NCI-H446 treated with DMSO at 0.1 percent for 48 hours (cell line): ENCODE data around the gene RPS6KB2.

Experiments used
- DNase-seq: peaks from one replicate; lab custom pipeline; 2025; lab: John Stamatoyannopoulos, UW

RPS6KB2 gene

GRCh38 chr11:67428052-67429001 lies at the start of gene RPS6KB2:
TSS of gene RPS6KB2 (plus strand) at chr11:67428494. CDS start at chr11:67428546, 52 bp downstream.
- peak; percentile 94 for DNase-seq

GRCh38 chr11:67378544-67378943 lies 49.8 kb upstream of the RPS6KB2 start:
- DNase-seq: no peak

- DNase-seq: no peak
Measured at GRCh38 chr11:67379061-67380058, 48.9 kb upstream of the RPS6KB2 start.

- no peak for DNase-seq
Measured at GRCh38 chr11:67381244-67381972, 46.9 kb upstream of the RPS6KB2 start.

- peak; percentile 5 for DNase-seq
Measured at GRCh38 chr11:67382276-67383136, 45.8 kb upstream of the RPS6KB2 start.

DNA sequence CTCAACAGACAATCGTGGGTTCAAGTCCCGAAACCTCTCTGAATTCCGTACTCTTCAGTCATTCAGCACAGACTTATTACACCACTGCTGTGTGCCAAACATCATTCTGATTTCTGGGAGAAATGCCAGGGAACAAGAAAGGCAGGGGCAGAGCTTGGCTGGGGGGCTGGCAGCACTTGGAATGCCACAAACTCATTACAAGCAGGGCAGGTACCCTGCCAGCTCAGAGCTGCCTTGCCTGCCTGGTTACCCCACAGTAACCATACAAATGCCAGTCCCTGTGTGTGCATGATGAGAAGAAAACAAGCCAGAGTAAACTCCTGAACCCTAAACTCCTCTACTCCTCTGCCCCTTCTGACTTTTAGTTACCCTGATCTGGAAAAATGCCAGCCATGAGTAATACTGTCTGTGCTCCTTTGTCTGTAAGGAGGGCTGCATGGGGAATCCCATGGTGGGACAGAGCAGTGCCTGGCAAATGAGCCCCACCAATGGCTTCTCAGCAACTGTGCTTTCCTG lies 43.4 kb upstream of the RPS6KB2 start:
- peak; percentile 70 for DNase-seq

DNA sequence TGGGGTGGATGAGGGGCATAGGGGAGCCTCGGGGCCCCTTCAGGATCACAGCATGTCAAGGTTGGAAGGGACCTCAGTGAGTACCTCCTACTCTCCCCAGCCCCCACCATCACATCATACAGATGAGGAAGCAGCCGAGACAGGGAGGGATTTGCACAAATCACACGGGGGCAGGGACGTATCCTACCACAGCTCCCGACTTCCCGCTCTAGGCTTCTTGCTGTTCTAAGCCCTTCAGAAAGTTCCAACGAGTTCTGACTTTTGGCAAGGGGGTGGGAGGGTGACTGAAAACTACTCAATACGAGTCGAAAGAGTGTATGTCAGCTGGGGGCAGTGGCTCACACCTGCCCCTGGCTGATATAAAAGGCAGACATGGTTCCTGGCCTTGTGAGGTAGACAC lies 41.2 kb upstream of the RPS6KB2 start:
- DNase-seq: no peak

DNA sequence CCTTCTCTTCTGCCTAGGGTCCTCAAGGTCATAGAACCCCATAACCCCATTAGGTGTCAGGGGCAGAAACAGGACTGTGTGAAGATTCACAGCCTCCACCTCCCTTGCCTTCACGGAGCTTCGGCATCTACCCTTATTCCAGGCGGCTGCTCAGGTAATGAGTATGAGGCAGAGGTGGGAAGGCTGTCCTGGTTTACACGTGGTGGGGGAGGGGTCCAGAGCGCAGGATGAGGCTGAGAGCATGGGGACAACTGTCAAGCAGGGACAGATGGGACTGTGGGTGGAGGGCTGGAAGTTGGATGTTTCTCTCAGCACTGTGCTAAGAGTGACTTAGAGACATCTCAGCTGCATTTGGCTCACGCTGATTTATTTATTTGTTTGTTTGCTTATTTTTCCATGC lies 40.8 kb upstream of the RPS6KB2 start:
- no peak for DNase-seq

- DNase-seq: no peak
Measured at GRCh38 chr11:67389477-67389876, 38.8 kb upstream of the RPS6KB2 start.

GRCh38 chr11:67390947-67391303 lies 37.4 kb upstream of the RPS6KB2 start:
- DNase-seq: no peak

DNA sequence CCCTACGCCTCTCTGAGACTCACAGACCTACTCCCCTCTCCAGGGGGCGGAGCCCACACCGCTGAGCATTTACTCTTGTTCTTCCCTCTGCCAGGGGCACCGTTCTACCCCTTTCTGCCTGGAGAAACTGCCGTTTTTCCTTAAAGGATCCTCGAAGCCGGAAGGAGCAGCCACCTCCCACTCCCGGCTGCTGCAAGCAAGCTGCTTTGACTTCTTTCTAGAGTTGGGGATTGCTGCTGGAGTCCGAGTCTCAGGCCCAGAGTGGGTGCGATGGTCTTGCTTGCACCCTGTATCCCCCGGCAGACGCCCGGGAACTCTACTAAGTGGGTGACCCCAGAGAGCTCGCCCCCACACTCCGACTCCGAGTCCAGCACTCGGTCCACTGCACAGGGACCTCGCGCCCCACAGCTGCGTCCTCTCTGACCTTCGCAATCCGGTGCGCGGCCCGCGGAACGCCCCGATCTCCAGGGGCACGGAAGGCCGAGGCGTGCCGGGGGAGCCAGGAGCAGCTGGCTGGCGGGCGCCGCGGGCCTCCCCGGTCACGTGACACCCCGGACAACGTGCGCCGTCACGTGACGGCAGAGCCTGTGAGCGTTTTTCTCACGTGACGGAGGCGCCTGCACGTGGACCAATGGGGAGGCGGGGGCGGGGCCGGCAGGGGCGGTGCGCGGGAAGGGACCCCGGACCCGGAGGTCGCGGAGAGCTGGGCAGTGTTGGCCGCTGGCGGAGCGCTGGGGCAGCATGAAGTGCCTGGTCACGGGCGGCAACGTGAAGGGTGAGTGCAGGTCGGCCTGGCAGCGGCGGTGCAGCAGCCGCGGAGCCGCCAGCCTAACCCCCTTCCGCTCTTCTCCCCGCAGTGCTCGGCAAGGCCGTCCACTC lies 36.8 kb upstream of the RPS6KB2 start, which contains the start of gene RAD9A:
RAD9A (plus strand) TSS at position 683 of the 879 bp plus-strand sequence; CDS start at position 742, 59 bp downstream.
- DNase-seq: peak; percentile 85

DNA sequence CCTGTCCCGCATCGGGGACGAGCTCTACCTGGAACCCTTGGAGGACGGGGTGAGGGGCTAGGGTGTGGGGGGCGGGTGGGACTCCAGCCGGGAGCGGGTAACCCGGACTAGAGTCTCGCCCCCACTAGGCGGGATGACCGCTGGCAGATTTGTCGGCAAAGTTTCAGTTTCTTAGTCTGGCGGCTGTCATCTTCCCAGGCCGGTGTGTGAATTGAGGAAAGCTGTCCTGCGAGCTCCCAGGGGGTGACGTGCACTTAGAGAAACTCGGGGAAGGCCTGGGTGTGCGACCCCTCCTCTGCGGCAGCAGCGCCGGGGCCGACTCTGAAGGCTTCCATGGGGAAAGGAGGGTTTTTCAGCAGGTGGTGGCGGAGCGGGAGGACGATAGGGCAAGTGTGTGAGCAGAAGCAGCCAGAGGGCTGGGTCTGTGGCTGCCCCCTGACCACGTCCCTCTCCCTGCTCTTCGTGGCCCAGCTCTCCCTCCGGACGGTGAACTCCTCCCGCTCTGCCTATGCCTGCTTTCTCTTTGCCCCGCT lies 36.0 kb upstream of the RPS6KB2 start:
- no peak for DNase-seq

- DNase-seq: no peak
Measured at GRCh38 chr11:67393437-67393836, 34.9 kb upstream of the RPS6KB2 start.

GRCh38 chr11:67393990-67394389 lies 34.3 kb upstream of the RPS6KB2 start:
- no peak for DNase-seq

DNA sequence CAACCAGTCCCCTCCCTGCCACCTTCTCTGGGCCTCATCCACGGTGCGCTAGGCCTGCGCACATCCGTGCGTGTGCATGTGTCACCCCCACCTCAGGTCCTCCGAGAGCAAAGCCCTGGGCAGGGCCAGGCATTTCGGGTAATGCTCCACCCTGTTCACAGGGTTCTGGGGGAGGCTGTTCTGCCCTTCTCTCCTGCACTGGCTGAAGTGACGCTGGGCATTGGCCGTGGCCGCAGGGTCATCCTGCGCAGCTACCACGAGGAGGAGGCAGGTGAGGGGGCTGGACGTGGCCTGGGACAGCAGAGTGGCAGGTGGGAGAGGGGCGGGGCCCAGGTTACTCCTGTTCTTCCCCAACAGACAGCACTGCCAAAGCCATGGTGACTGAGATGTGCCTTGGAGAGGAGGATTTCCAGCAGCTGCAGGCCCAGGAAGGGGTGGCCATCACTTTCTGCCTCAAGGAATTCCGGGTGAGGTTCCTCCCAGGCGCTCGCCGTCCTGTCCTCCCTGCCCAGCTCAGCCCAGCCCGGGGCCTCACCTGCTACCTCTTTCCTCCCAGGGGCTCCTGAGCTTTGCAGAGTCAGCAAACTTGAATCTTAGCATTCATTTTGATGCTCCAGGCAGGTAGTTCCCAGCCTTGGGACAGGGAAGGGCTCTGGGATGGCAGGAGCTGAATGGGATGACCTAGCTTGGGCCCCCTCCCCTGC lies 32.6 kb upstream of the RPS6KB2 start:
- no peak for DNase-seq

DNA sequence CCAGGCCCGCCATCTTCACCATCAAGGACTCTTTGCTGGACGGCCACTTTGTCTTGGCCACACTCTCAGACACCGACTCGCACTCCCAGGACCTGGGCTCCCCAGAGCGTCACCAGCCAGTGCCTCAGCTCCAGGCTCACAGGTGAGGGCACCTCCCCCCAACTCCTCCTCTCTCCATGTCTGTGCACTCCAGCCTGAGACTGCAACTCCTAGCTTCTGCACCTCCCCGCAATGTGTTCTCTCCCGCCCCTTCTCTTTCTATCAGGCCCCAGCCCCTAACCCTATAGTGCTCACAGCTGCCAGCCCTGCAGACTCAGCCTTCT lies 32.1 kb upstream of the RPS6KB2 start:
- no peak for DNase-seq

DNA sequence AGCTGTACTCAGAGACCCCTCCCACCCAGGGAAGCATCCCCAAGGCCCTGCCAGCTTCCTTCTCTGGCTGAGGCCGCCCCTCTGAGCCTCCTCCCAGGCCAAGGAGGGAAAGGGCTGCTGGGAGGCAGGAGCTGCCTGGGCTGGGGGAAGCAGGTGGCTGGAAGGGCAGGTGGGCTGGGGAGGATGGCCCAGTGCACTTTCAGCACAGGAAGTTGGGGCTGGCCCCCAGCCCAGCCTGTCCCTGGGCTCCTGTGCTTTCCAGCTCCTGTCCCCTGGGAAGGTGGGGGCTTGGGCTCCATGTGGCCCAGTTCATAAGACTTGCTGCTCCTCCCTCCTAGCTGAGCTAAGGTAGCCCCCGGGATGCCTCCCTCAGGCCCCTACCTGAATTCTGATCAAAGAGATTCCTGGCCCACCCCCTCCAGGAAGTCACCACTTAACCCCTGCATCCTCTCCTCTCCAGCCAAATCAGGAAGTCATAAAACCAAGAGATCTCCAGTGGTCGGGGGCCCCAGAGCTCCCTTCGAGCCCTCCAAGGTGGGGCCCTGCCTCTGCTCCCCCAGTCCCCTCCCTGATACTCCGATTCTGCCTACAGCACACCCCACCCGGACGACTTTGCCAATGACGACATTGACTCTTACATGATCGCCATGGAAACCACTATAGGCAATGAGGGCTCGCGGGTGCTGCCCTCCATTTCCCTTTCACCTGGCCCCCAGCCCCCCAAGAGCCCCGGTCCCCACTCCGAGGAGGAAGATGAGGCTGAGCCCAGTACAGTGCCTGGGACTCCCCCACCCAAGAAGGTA lies 31.5 kb upstream of the RPS6KB2 start:
- no peak for DNase-seq

DNA sequence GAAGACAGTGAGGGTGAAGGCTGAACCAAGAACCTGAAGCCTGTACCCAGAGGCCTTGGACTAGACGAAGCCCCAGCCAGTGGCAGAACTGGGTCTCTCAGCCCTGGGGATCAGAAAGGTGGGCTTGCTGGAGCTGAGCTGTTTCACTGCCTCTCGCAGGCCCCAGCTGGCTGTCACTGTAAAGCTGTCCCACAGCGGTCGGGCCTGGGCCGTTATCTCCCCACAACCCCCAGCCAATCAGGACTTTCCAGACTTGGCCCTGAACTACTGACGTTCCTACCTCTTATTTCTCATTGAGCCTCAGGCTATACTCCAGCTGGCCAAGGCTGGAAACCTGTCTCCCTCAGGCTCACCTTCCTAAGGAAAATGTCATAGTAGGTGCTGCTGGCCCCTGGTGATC lies 30.8 kb upstream of the RPS6KB2 start:
- DNase-seq: no peak
